GM12878 (cell line): Measurements from ENCODE around the gene UNG. TPM values are rescaled to one million over a fixed set of nuclear protein-coding genes. Genes with fewer than 3 reads are reported as not detected.

ENCODE experiments used
- ATAC-seq: fragments of 200-7000 bp; cut with Tn5 transposase; 3 replicates; pipeline ENCODE4 v1.9.1; 2020; ENCODE audit warnings: mild to moderate bottlenecking, moderate library complexity
- BruUV-seq: library from RNA; stranded (reverse); fragments of 400-500 nt; replicated peaks from 2 replicates; lab custom pipeline; 2021; lab: Mats Ljungman, UMichigan
- CTCF ChIA-PET: fragments of 300-600 bp; sonication (Branson Sonifier 250); formaldehyde crosslinking; extraction: SDS; loops from one replicate; lab custom pipeline; 2021; ENCODE audit warnings: inconsistent platforms; lab: Yijun Ruan, JAX
- POLR2A ChIA-PET: fragments of 350-600 bp; formaldehyde crosslinking; extraction: SDS; loops from one replicate; lab custom pipeline; 2021; ENCODE audit warnings: inconsistent platforms; lab: Charles Lee
- RAD21 ChIA-PET: fragments of 300-600 bp; sonication (Branson Sonifier 250); formaldehyde crosslinking; loops from one replicate; lab custom pipeline; 2023; ENCODE audit warnings: antibody characterized with exemption; ENCODE audit not compliant: unreplicated experiment; lab: Charles Lee
- SMC1A ChIA-PET: fragments of 300-600 bp; sonication (Branson Sonifier 250); formaldehyde crosslinking; loops from one replicate; lab custom pipeline; 2023; ENCODE audit not compliant: unreplicated experiment, uncharacterized antibody; lab: Charles Lee
- DNase-seq: peaks from one replicate; pipeline ENCODE4 v3.0.0-alpha.2; 2011; ENCODE audit warnings: low read depth, low spot score
- FAIRE-seq: peaks from 3 replicates; lab custom pipeline; 2011; peaks lifted over from hg19 to GRCh38; lab: Jason Lieb, UNC
- H2AFZ ChIP-seq: 2 replicates; pipeline ENCODE4 v1.6.0; 2011; ENCODE audit warnings: low read depth, low read length, control low read depth; ENCODE audit not compliant: control insufficient read depth
- H3K27ac ChIP-seq: 2 replicates; pipeline ENCODE4 v1.5.1; 2011; ENCODE audit warnings: control low read depth; ENCODE audit not compliant: control insufficient read depth, insufficient read depth
- H3K27me3 ChIP-seq, 2 experiments: replicated peaks in 1 of 2; 2 replicates each; pipeline versions ENCODE4 v1.6.0 to v1.6.1; 2011; ENCODE audit warnings: low read length in 1 of 2; ENCODE audit not compliant: control insufficient read depth in 2 of 2, insufficient read depth in 2 of 2
- H3K36me3 ChIP-seq, 2 experiments: 2 replicates each; pipeline ENCODE4 v1.5.1; 2011; ENCODE audit warnings: low read length in 1 of 2; ENCODE audit not compliant: control insufficient read depth in 2 of 2, insufficient read depth in 2 of 2
- H3K4me1 ChIP-seq: 2 replicates; pipeline ENCODE4 v1.6.1; 2011; ENCODE audit warnings: mild to moderate bottlenecking, low read length, moderate library complexity, mixed read lengths; ENCODE audit not compliant: control insufficient read depth, insufficient read depth
- H3K4me2 ChIP-seq: 2 replicates; pipeline ENCODE4 v1.6.0; 2011; ENCODE audit warnings: control low read depth; ENCODE audit not compliant: control insufficient read depth, insufficient read depth
- H3K4me3 ChIP-seq: fragments of 200-600 bp; sonication (generic); 2 replicates; pipeline ENCODE4 v1.5.1; 2016
- H3K79me2 ChIP-seq: 2 replicates; pipeline ENCODE4 v1.6.0; 2011; ENCODE audit warnings: low read length; ENCODE audit not compliant: control insufficient read depth, insufficient read depth
- H3K9ac ChIP-seq: 2 replicates; pipeline ENCODE4 v1.8.0; 2011; ENCODE audit warnings: low read length, control low read depth, mixed read lengths; ENCODE audit not compliant: control insufficient read depth, insufficient read depth
- H3K9me3 ChIP-seq: replicated peaks from 3 replicates; pipeline ENCODE4 v1.5.1; 2011; ENCODE audit warnings: mild to moderate bottlenecking, low read length; ENCODE audit not compliant: control insufficient read depth, insufficient read depth
- H4K20me1 ChIP-seq: 2 replicates; pipeline ENCODE4 v1.6.0; 2011; ENCODE audit not compliant: control insufficient read depth, insufficient read depth
- GABPA ChIP-seq: IDR thresholded peaks from 2 replicates; pipeline ENCODE4 v1.6.1; 2014; ENCODE audit warnings: antibody characterized with exemption, low read depth, mild to moderate bottlenecking, inconsistent platforms
- GATAD2B ChIP-seq: fragments of 450-650 bp; conservative IDR thresholded peaks from 2 replicates; pipeline ENCODE4 v1.6.1; 2017; ENCODE audit warnings: low read depth, mild to moderate bottlenecking, moderate library complexity
- IRF3 ChIP-seq: fragments of 450-650 bp; IDR thresholded peaks from 2 replicates; pipeline ENCODE4 v1.6.1; 2014; ENCODE audit warnings: mild to moderate bottlenecking
- JUNB ChIP-seq: IDR thresholded peaks from 2 replicates; pipeline ENCODE4 v1.6.1; 2016; ENCODE audit warnings: antibody characterized with exemption, mild to moderate bottlenecking
- RELA ChIP-seq: fragments of 450-650 bp; IDR thresholded peaks from 2 replicates; pipeline ENCODE4 v1.8.0; 2014; ENCODE audit warnings: borderline replicate concordance; ENCODE audit not compliant: partially characterized antibody
- SIX5 ChIP-seq: IDR thresholded peaks from 2 replicates; pipeline ENCODE4 v1.6.1; 2011; ENCODE audit warnings: mild to moderate bottlenecking, low read depth, low read length, moderate library complexity; ENCODE audit not compliant: severe bottlenecking
- SKIL ChIP-seq: fragments of 450-650 bp; IDR thresholded peaks from 2 replicates; pipeline ENCODE4 v1.6.1; 2017; ENCODE audit warnings: mild to moderate bottlenecking, low read depth, inconsistent platforms; ENCODE audit not compliant: poor library complexity, severe bottlenecking
- WGBS: methylation state at CpG from one replicate; pipeline ENCODE4 v1.1.6; 2016; ENCODE audit warnings: low lambda C conversion rate; ENCODE audit not compliant: insufficient replicate concordance, insufficient coverage; ENCODE audit errors: missing lambda C conversion rate; 5-methylcytosine and 5-hydroxymethylcytosine counted together
- in situ Hi-C: fragments of 300-500 bp; cut with MboI; formaldehyde crosslinking; loops from 9 replicates; pipeline ENCODE4 v1.14.3; 2018; ENCODE audit warnings: mixed read lengths
- intact Hi-C: fragments of 100-400 bp; cut with micrococcal nuclease; formaldehyde crosslinking; loops from one replicate; pipeline ENCODE4 v1.14.2; 2022; ENCODE audit not compliant: unreplicated experiment
- polyA plus RNA-seq, 11 experiments: library from polyadenylated mRNA; depleted of rRNA in 4 of 11; unstranded in 6 of 11; stranded (reverse) in 5 of 11; fragments of >200 nt; fragmentation: Nextera tagmentation in 4 of 11; fragmentation: Illumina TruSeq in 1 of 11; extraction: Ambion mirVana in 4 of 11; extraction: Trizol in 1 of 11; gene quantifications; 1 replicate in 1 of 11; 2 replicates in 10 of 11; pipeline versions ENCODE4 v1.2.1 to v1.2.3, GENCODE V29; 2011 to 2016; ENCODE audit warnings: inconsistent platforms in 2 of 11, missing spikeins in 2 of 11, low read depth in 1 of 11
- total RNA-seq, 4 experiments: library from RNA; depleted of rRNA in 3 of 4; stranded (reverse); fragments of >200 nt in 3 of 4; fragmentation: Illumina TruSeq in 1 of 4; extraction: Trizol in 1 of 4; gene quantifications; 2 replicates each; pipeline versions ENCODE4 v1.2.1 to v1.2.3, GENCODE V29; 2013 to 2021
- TF ChIP-seq, protein P1 (sequence below): IDR thresholded peaks from 2 replicates; pipeline ENCODE4 v1.6.1; 2011; ENCODE audit warnings: mild to moderate bottlenecking, low read depth, low read length, moderate library complexity; ENCODE audit not compliant: insufficient replicate concordance
- TF ChIP-seq, protein P2 (sequence below): fragments of 150-350 bp; IDR thresholded peaks from 2 replicates; pipeline ENCODE4 v1.6.1; 2016; ENCODE audit warnings: low read depth, low read length
- TF ChIP-seq, protein P3 (sequence below), 3 experiments: IDR thresholded peaks in 2 of 3; conservative IDR thresholded peaks in 1 of 3; 2 replicates each; pipeline ENCODE4 v1.5.1; 2011; ENCODE audit warnings: low read depth in 3 of 3, low read length in 3 of 3, mild to moderate bottlenecking in 3 of 3, control low read depth in 2 of 3, moderate library complexity in 2 of 3, inconsistent platforms in 1 of 3, mixed read lengths in 1 of 3; ENCODE audit not compliant: control insufficient read depth in 2 of 3, insufficient read depth in 1 of 3; ENCODE audit errors: extremely low read depth in 1 of 3

Gene UNG
- total and polyA plus RNA-seq, 10 of the 15 experiments (the other 5 are each of a cell fraction or from before 2014, with no cell fraction given), result 9.5 to 81.9 (median 48.2) TPM

GRCh38 chr12:109121346-109121880, 24.0 kb downstream of the UNG start:
- Histone ChIP-seq H2AFZ (no peak overlapping the region), H3K4me1 (no peaks in the 10 kb centered on the region), H3K36me3 (no peaks in the 10 kb centered on the region), H3K27ac (no peak overlapping the region), H3K4me2 (no peak overlapping the region), H4K20me1 (no peaks in the 10 kb centered on the region), H3K79me2 (no peaks in the 10 kb centered on the region), H3K9ac (no peak overlapping the region), H3K9me3 (no peaks in the 10 kb centered on the region), H3K4me3 (no peak overlapping the region), H3K27me3 (no peaks in the 10 kb centered on the region)
- ATAC-seq (no peak), DNase-seq (no peak), FAIRE-seq (no peak)
- in situ Hi-C loops (no loop called here), intact Hi-C loops (no loop called here)
- POLR2A ChIA-PET, result no interaction called here
- RAD21 ChIA-PET, result no interaction called here
- BruUV-seq, result no TSS peak
- CTCF ChIA-PET, result interaction anchor here (2.1 kb wide), 1 partner anchor 10 kb away, joined by 13 read pairs; no protein-coding TSS in a partner anchor
- SMC1A ChIA-PET, result no interaction called here
- WGBS, result 55% methylated on average over 3 of the region's 3 CpGs
- TF ChIP-seq GATAD2B (no peak), IRF3 (no peak), RELA (no peak), JUNB (no peak), GABPA (no peak), SIX5 (no peak), SKIL (no peak)
- TF ChIP-seq, protein P1, sequence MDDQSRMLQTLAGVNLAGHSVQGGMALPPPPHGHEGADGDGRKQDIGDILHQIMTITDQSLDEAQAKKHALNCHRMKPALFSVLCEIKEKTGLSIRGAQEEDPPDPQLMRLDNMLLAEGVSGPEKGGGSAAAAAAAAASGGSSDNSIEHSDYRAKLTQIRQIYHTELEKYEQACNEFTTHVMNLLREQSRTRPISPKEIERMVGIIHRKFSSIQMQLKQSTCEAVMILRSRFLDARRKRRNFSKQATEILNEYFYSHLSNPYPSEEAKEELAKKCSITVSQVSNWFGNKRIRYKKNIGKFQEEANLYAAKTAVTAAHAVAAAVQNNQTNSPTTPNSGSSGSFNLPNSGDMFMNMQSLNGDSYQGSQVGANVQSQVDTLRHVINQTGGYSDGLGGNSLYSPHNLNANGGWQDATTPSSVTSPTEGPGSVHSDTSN, result no peak
- TF ChIP-seq, protein P2, sequence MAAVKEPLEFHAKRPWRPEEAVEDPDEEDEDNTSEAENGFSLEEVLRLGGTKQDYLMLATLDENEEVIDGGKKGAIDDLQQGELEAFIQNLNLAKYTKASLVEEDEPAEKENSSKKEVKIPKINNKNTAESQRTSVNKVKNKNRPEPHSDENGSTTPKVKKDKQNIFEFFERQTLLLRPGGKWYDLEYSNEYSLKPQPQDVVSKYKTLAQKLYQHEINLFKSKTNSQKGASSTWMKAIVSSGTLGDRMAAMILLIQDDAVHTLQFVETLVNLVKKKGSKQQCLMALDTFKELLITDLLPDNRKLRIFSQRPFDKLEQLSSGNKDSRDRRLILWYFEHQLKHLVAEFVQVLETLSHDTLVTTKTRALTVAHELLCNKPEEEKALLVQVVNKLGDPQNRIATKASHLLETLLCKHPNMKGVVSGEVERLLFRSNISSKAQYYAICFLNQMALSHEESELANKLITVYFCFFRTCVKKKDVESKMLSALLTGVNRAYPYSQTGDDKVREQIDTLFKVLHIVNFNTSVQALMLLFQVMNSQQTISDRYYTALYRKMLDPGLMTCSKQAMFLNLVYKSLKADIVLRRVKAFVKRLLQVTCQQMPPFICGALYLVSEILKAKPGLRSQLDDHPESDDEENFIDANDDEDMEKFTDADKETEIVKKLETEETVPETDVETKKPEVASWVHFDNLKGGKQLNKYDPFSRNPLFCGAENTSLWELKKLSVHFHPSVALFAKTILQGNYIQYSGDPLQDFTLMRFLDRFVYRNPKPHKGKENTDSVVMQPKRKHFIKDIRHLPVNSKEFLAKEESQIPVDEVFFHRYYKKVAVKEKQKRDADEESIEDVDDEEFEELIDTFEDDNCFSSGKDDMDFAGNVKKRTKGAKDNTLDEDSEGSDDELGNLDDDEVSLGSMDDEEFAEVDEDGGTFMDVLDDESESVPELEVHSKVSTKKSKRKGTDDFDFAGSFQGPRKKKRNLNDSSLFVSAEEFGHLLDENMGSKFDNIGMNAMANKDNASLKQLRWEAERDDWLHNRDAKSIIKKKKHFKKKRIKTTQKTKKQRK, result no peak
- TF ChIP-seq, protein P3, sequence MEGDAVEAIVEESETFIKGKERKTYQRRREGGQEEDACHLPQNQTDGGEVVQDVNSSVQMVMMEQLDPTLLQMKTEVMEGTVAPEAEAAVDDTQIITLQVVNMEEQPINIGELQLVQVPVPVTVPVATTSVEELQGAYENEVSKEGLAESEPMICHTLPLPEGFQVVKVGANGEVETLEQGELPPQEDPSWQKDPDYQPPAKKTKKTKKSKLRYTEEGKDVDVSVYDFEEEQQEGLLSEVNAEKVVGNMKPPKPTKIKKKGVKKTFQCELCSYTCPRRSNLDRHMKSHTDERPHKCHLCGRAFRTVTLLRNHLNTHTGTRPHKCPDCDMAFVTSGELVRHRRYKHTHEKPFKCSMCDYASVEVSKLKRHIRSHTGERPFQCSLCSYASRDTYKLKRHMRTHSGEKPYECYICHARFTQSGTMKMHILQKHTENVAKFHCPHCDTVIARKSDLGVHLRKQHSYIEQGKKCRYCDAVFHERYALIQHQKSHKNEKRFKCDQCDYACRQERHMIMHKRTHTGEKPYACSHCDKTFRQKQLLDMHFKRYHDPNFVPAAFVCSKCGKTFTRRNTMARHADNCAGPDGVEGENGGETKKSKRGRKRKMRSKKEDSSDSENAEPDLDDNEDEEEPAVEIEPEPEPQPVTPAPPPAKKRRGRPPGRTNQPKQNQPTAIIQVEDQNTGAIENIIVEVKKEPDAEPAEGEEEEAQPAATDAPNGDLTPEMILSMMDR (IDR thresholded peaks at IDR 0.05 in 2 of 3, conservative IDR thresholded peaks at IDR 0.05 in 1 of 3; ENCODE audit: control insufficient read depth in 2 of 3, extremely low read depth in 1 of 3, insufficient read depth in 1 of 3, low read depth in 3 of 3, low read length in 3 of 3), result no peak
